HepG2 (cell line): ENCODE data around the gene USP34. TPM values are rescaled to one million over a fixed set of nuclear protein-coding genes. Genes with fewer than 3 reads are reported as not detected.

ENCODE experiments used
- ARHGAP35 ChIP-seq: sonication (generic); formaldehyde crosslinking; IDR thresholded peaks from 2 replicates; pipeline ENCODE4 v1.9.0; 2022; ENCODE audit warnings: mild to moderate bottlenecking, inconsistent platforms, moderate library complexity, missing genetic modification reagents, borderline replicate concordance
- ELF3 ChIP-seq: IDR thresholded peaks from 2 replicates; pipeline ENCODE4 v1.6.1; 2016; ENCODE audit warnings: missing genetic modification reagents, missing compliant biosample characterization
- JUNB ChIP-seq: sonication (generic); formaldehyde crosslinking; IDR thresholded peaks from 2 replicates; pipeline ENCODE4 v1.8.0; 2022; ENCODE audit warnings: missing genetic modification reagents, mild to moderate bottlenecking, borderline replicate concordance
- MLLT10 ChIP-seq: sonication (generic); formaldehyde crosslinking; IDR thresholded peaks from 2 replicates; pipeline ENCODE4 v1.4.0; 2020; ENCODE audit warnings: missing genetic modification reagents
- NR1H2 ChIP-seq: sonication (generic); formaldehyde crosslinking; IDR thresholded peaks from 2 replicates; pipeline ENCODE4 v1.8.1; 2022; ENCODE audit warnings: low read depth, missing genetic modification reagents, borderline replicate concordance
- PPARG ChIP-seq: conservative IDR thresholded peaks from 2 replicates; pipeline ENCODE4 v1.6.1; 2016; ENCODE audit warnings: missing biosample characterization, missing genetic modification reagents
- RCOR2 ChIP-seq: IDR thresholded peaks from 2 replicates; pipeline ENCODE4 v1.6.1; 2016; ENCODE audit warnings: missing biosample characterization, missing genetic modification reagents
- SKI ChIP-seq: fragments of 450-650 bp; IDR thresholded peaks from one replicate; pipeline ENCODE4 v1.6.1; 2018; ENCODE audit warnings: mild to moderate bottlenecking; ENCODE audit not compliant: partially characterized antibody
- SMAD1 ChIP-seq: sonication (generic); formaldehyde crosslinking; IDR thresholded peaks from 2 replicates; pipeline ENCODE4 v1.4.0; 2020; ENCODE audit warnings: missing genetic modification reagents, low read depth, mild to moderate bottlenecking, borderline replicate concordance
- ZNF18 ChIP-seq: sonication (generic); formaldehyde crosslinking; IDR thresholded peaks from 2 replicates; pipeline ENCODE4 v1.8.0; 2022; ENCODE audit warnings: mild to moderate bottlenecking, missing genetic modification reagents; ENCODE audit not compliant: insufficient replicate concordance
- ZNF235 ChIP-seq: sonication (generic); formaldehyde crosslinking; IDR thresholded peaks from 2 replicates; pipeline ENCODE4 v1.8.1; 2023; ENCODE audit warnings: mild to moderate bottlenecking, missing genetic modification reagents, borderline replicate concordance
- ZNF280B ChIP-seq: sonication (generic); formaldehyde crosslinking; IDR thresholded peaks from 2 replicates; pipeline ENCODE4 v1.5.0; 2020; ENCODE audit warnings: missing genetic modification reagents, mild to moderate bottlenecking, borderline replicate concordance
- ZNF790 ChIP-seq: sonication (generic); formaldehyde crosslinking; IDR thresholded peaks from 2 replicates; pipeline ENCODE4 v1.8.0; 2022; ENCODE audit warnings: missing genetic modification reagents, mild to moderate bottlenecking, borderline replicate concordance
- ZSCAN31 ChIP-seq: sonication (generic); formaldehyde crosslinking; IDR thresholded peaks from 2 replicates; pipeline ENCODE4 v1.5.0; 2020; ENCODE audit warnings: low read depth, mild to moderate bottlenecking, missing genetic modification reagents
- polyA plus RNA-seq, 8 experiments: library from polyadenylated mRNA; depleted of rRNA in 3 of 8; stranded (reverse) in 7 of 8; unstranded in 1 of 8; fragments of >200 nt; fragmentation: Illumina TruSeq in 4 of 8; extraction: Trizol in 4 of 8; gene quantifications; 2 replicates each; pipeline versions ENCODE4 v1.2.1 to v1.2.3, GENCODE V29; 2011 to 2016; ENCODE audit warnings: low read depth in 4 of 8, missing spikeins in 1 of 8, mixed read lengths in 1 of 8; ENCODE audit not compliant: insufficient read depth in 1 of 8
- total RNA-seq, 5 experiments: library from RNA; depleted of rRNA; stranded (reverse); fragments of >200 nt; fragmentation: Illumina TruSeq; extraction: Trizol; gene quantifications; 2 replicates each; pipeline ENCODE4 v1.2.3, GENCODE V29; 2016; ENCODE audit warnings: low read depth in 1 of 5
- TF ChIP-seq, protein P1 (sequence below): sonication (generic); formaldehyde crosslinking; IDR thresholded peaks from 2 replicates; pipeline ENCODE4 v1.4.0; 2020; ENCODE audit warnings: missing genetic modification reagents, borderline replicate concordance
- TF ChIP-seq, protein P2 (sequence below): sonication (generic); formaldehyde crosslinking; IDR thresholded peaks from 2 replicates; pipeline ENCODE4 v1.5.1; 2020; ENCODE audit warnings: missing genetic modification reagents, mild to moderate bottlenecking, borderline replicate concordance
- TF ChIP-seq, protein P3 (sequence below): sonication (generic); formaldehyde crosslinking; IDR thresholded peaks from 2 replicates; pipeline ENCODE4 v1.4.0; 2020; ENCODE audit warnings: low read depth, mild to moderate bottlenecking, missing genetic modification reagents

The USP34 gene
- total and polyA plus RNA-seq, 2 of the 13 experiments (the other 11 are each of a cell fraction or from before 2014, with no cell fraction given) = 99.2 to 100 TPM

DNA sequence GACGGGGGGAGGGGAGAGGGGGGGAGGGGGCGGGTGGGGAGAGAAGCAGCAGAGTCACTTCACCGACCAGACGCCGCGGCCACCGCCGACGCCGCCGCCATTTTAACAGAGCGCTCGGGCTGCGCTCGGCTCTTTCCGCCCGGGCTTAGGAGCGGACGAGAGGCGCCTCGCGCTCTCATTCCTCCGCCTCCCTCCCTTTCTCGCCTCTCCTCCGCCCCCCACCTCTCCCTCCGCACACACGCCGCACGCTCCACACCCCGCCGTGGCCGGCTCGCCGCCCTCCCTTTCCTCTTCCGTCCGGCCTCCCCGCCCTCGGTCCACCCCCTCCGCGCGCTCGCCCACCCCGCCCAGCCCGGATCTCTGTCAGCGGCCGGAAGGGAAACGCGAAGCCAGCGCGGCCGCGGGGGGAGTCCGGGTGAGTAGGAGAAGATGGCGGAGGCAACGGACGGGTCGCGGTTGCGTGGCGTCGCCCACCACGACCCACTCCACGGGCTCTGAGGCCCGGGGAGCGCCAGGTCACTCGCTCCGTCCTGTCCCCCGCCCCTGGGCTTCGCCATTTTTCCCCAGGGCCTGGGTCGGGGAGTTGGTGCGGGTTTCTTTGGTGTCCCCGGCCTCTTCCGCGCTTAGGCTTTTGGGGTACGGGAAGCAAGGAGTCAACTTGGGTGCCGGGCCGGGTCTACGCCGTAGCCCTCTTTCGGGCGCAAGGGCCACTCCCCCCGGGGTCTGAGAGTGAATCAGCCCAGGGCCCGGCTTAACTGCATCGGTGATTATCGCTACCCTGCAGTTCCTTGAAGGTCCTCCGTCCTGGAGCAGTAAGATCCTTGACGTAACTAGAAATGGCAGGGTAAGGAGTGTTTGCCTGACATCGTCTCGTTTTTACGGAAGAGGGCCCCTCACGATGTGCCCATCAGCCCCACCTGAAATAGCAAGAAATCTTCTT is at the start of gene USP34 (continued):
- TF ChIP-seq ELF3 (CRISPR knock-in tag) (peak; percentile 66; the same call in 1 of the 2 replicates), ZNF18 (CRISPR knock-in tag) (no peak), ARHGAP35 (CRISPR knock-in tag) (peak; percentile 57; the same call in 1 of the 2 replicates), ZNF235 (0 out of 2 replicates have a peak, but pooled peaks have one; percentile 6), ZNF280B (CRISPR knock-in tag) (no peak; the same call in 1 of the 2 replicates), MLLT10 (CRISPR knock-in tag) (no peak), PPARG (CRISPR knock-in tag) (no peak; the same call in 1 of the 2 replicates), JUNB (CRISPR knock-in tag) (no peak), SKI (peak; percentile 42), ZSCAN31 (CRISPR knock-in tag) (peak; percentile 81), ZNF790 (CRISPR knock-in tag) (0 out of 2 replicates have a peak, but pooled peaks have one; percentile 52), RCOR2 (0 out of 2 replicates have a peak, but pooled peaks have one; percentile 10), SMAD1 (CRISPR knock-in tag) (peak; percentile 78; the same call in 1 of the 2 replicates), NR1H2 (CRISPR knock-in tag) (no peak)
- TF ChIP-seq, protein P1, sequence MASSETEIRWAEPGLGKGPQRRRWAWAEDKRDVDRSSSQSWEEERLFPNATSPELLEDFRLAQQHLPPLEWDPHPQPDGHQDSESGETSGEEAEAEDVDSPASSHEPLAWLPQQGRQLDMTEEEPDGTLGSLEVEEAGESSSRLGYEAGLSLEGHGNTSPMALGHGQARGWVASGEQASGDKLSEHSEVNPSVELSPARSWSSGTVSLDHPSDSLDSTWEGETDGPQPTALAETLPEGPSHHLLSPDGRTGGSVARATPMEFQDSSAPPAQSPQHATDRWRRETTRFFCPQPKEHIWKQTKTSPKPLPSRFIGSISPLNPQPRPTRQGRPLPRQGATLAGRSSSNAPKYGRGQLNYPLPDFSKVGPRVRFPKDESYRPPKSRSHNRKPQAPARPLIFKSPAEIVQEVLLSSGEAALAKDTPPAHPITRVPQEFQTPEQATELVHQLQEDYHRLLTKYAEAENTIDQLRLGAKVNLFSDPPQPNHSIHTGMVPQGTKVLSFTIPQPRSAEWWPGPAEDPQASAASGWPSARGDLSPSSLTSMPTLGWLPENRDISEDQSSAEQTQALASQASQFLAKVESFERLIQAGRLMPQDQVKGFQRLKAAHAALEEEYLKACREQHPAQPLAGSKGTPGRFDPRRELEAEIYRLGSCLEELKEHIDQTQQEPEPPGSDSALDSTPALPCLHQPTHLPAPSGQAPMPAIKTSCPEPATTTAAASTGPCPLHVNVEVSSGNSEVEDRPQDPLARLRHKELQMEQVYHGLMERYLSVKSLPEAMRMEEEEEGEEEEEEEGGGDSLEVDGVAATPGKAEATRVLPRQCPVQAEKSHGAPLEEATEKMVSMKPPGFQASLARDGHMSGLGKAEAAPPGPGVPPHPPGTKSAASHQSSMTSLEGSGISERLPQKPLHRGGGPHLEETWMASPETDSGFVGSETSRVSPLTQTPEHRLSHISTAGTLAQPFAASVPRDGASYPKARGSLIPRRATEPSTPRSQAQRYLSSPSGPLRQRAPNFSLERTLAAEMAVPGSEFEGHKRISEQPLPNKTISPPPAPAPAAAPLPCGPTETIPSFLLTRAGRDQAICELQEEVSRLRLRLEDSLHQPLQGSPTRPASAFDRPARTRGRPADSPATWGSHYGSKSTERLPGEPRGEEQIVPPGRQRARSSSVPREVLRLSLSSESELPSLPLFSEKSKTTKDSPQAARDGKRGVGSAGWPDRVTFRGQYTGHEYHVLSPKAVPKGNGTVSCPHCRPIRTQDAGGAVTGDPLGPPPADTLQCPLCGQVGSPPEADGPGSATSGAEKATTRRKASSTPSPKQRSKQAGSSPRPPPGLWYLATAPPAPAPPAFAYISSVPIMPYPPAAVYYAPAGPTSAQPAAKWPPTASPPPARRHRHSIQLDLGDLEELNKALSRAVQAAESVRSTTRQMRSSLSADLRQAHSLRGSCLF = no peak
- TF ChIP-seq, protein P2, sequence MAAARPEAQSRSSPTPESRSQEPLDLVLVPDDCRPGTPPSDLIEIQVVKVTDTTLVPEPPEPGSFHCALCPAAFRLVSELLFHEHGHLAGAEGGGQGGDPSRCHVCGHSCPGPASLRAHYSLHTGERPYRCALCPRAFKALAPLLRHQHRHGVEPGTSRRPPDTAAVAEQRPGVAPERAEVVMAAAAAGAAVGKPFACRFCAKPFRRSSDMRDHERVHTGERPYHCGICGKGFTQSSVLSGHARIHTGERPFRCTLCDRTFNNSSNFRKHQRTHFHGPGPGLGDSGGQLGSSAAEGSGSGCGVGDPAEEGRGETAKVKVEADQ = 0 out of 2 replicates have a peak, but pooled peaks have one; percentile 42
- TF ChIP-seq, protein P3, sequence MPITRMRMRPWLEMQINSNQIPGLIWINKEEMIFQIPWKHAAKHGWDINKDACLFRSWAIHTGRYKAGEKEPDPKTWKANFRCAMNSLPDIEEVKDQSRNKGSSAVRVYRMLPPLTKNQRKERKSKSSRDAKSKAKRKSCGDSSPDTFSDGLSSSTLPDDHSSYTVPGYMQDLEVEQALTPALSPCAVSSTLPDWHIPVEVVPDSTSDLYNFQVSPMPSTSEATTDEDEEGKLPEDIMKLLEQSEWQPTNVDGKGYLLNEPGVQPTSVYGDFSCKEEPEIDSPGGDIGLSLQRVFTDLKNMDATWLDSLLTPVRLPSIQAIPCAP = 0 out of 2 replicates have a peak, but pooled peaks have one; percentile 37
